OCI-LY1 (cell line): Measurements from ENCODE around the gene GRIA1.

Source experiments
- H2AFZ ChIP-seq: fragments of 200-600 bp; sonication (generic), shearing (Covaris generic); 2 replicates; pipeline ENCODE4 v1.6.0; 2014; ENCODE audit warnings: antibody characterized with exemption, mild to moderate bottlenecking, low read length
- H3F3A ChIP-seq: fragments of 200-600 bp; sonication (generic), shearing (Covaris generic); 2 replicates; pipeline ENCODE4 v1.6.0; 2014; ENCODE audit warnings: mild to moderate bottlenecking, antibody characterized with exemption, low read length, moderate library complexity; ENCODE audit not compliant: insufficient read depth
- H3K27ac ChIP-seq: fragments of 200-600 bp; sonication (generic); 2 replicates; pipeline ENCODE4 v1.5.1; 2014; ENCODE audit warnings: low read length, mixed run types, mild to moderate bottlenecking, low read depth; ENCODE audit not compliant: poor library complexity, severe bottlenecking
- H3K27me3 ChIP-seq: fragments of 200-600 bp; sonication (generic); 2 replicates; pipeline ENCODE4 v1.6.0; 2014; ENCODE audit warnings: antibody characterized with exemption, mild to moderate bottlenecking, low read length, moderate library complexity; ENCODE audit not compliant: insufficient read depth
- H3K36me3 ChIP-seq: fragments of 200-600 bp; sonication (generic); 2 replicates; pipeline ENCODE4 v1.6.1; 2014; ENCODE audit warnings: mild to moderate bottlenecking, antibody characterized with exemption, low read length, moderate library complexity, mixed read lengths; ENCODE audit not compliant: insufficient read depth
- H3K4me1 ChIP-seq: fragments of 200-600 bp; sonication (generic); 2 replicates; pipeline ENCODE4 v1.5.1; 2014; ENCODE audit warnings: mild to moderate bottlenecking, low read length, moderate library complexity; ENCODE audit not compliant: insufficient read depth, severe bottlenecking
- H3K4me2 ChIP-seq: fragments of 200-600 bp; sonication (generic), shearing (Covaris generic); 2 replicates; pipeline ENCODE4 v1.6.1; 2014; ENCODE audit warnings: low read length
- H3K4me3 ChIP-seq: fragments of 200-600 bp; sonication (generic); 2 replicates; pipeline ENCODE4 v1.5.1; 2014; ENCODE audit warnings: low read length, low read depth, mild to moderate bottlenecking, mixed read lengths; ENCODE audit not compliant: poor library complexity, severe bottlenecking
- H3K79me2 ChIP-seq: fragments of 200-600 bp; shearing (Covaris generic); 2 replicates; pipeline ENCODE4 v1.6.1; 2016; ENCODE audit warnings: mixed run types, low read length, mixed read lengths; ENCODE audit not compliant: insufficient read depth
- H3K9ac ChIP-seq: fragments of 200-600 bp; sonication (generic), shearing (Covaris generic); 2 replicates; pipeline ENCODE4 v1.6.1; 2014; ENCODE audit warnings: mild to moderate bottlenecking, low read length, mixed read lengths
- H3K9me2 ChIP-seq: fragments of 200-600 bp; sonication (generic), shearing (Covaris generic); 2 replicates; pipeline ENCODE4 v1.6.1; 2014; ENCODE audit warnings: low read depth, mild to moderate bottlenecking, low read length, mixed read lengths
- H3K9me3 ChIP-seq: fragments of 200-600 bp; shearing (Covaris generic); 2 replicates; pipeline ENCODE4 v1.6.1; 2014; ENCODE audit warnings: low read length, mixed read lengths
- H4K20me1 ChIP-seq: fragments of 200-600 bp; sonication (generic), shearing (Covaris generic); 2 replicates; pipeline ENCODE4 v1.6.0; 2016; ENCODE audit warnings: mild to moderate bottlenecking, low read length; ENCODE audit not compliant: insufficient read depth
- CTCF ChIP-seq: fragments of 200-600 bp; sonication (generic), shearing (Covaris generic); IDR thresholded peaks from 2 replicates; pipeline ENCODE4 v1.5.1; 2017; ENCODE audit warnings: mild to moderate bottlenecking, antibody characterized with exemption, low read length, moderate library complexity, mixed read lengths
- EZH2 ChIP-seq: fragments of 200-600 bp; sonication (generic), shearing (Covaris generic); IDR thresholded peaks from 2 replicates; pipeline ENCODE4 v1.8.0; 2017; ENCODE audit warnings: borderline replicate concordance, mixed run types, mild to moderate bottlenecking, antibody characterized with exemption, low read length, moderate library complexity, mixed read lengths

Gene GRIA1

GRCh38 chr5:153809166-153809565 is 318.7 kb downstream of the GRIA1 start:
- no peak overlapping the region for H2AFZ ChIP-seq
- TF ChIP-seq CTCF, result no peak
- no peak for TF ChIP-seq EZH2
- no peaks in the 10 kb centered on the region for H3K4me1 ChIP-seq
- H3K4me3 ChIP-seq, result no peak overlapping the region
- no peaks in the 10 kb centered on the region for H3K9me2 ChIP-seq
- H3K9me3 ChIP-seq, result no peaks in the 10 kb centered on the region
- no peak overlapping the region for H3K27ac ChIP-seq
- H3K79me2 ChIP-seq, result no peaks in the 10 kb centered on the region
- H4K20me1 ChIP-seq, result no peaks in the 10 kb centered on the region
- H3K4me2 ChIP-seq, result no peak overlapping the region
- no peaks in the 10 kb centered on the region for H3K27me3 ChIP-seq
- H3K36me3 ChIP-seq, result no peaks in the 10 kb centered on the region
- no peak overlapping the region for H3K9ac ChIP-seq
- no peaks in the 10 kb centered on the region for H3F3A ChIP-seq

GRCh38 chr5:153813901-153814300 is 323.4 kb downstream of the GRIA1 start:
- Histone ChIP-seq H3K4me2 (no peak overlapping the region), H3K79me2 (no peaks in the 10 kb centered on the region), H2AFZ (no peak overlapping the region), H3K9me2 (no peaks in the 10 kb centered on the region), H3K36me3 (no peaks in the 10 kb centered on the region), H3F3A (no peaks in the 10 kb centered on the region), H3K27ac (no peak overlapping the region), H4K20me1 (no peaks in the 10 kb centered on the region), H3K4me3 (no peak overlapping the region), H3K9ac (no peak overlapping the region), H3K4me1 (no peaks in the 10 kb centered on the region), H3K27me3 (no peaks in the 10 kb centered on the region), H3K9me3 (no peaks in the 10 kb centered on the region)
- no peak for TF ChIP-seq CTCF
- no peak for TF ChIP-seq EZH2

- no peak overlapping the region for H3K9ac ChIP-seq
- no peaks in the 10 kb centered on the region for H3K27me3 ChIP-seq
- H3K4me2 ChIP-seq, result no peak overlapping the region
- no peaks in the 10 kb centered on the region for H3K79me2 ChIP-seq
- H3K9me3 ChIP-seq, result no peaks in the 10 kb centered on the region
- H3K4me1 ChIP-seq, result no peaks in the 10 kb centered on the region
- no peaks in the 10 kb centered on the region for H4K20me1 ChIP-seq
- no peaks in the 10 kb centered on the region for H3K9me2 ChIP-seq
- H3K4me3 ChIP-seq, result no peak overlapping the region
- TF ChIP-seq EZH2, result no peak
- no peak for TF ChIP-seq CTCF
- no peak overlapping the region for H3K27ac ChIP-seq
- H2AFZ ChIP-seq, result no peak overlapping the region
- no peaks in the 10 kb centered on the region for H3F3A ChIP-seq
- no peaks in the 10 kb centered on the region for H3K36me3 ChIP-seq
Observed at GRCh38 chr5:153816870-153817269, 326.4 kb downstream of the GRIA1 start.
